Measurements from ENCODE around the gene KIFBP. TPM values are rescaled to one million over a fixed set of nuclear protein-coding genes. Genes with fewer than 3 reads are reported as not detected.

Gene KIFBP
- total and polyA plus RNA-seq, 9 of the 15 experiments (the other 6 are each of a cell fraction or from before 2014, with no cell fraction given), result 5.6 to 23.2 (median 14.8) TPM

GRCh38 chr10:68955832-68956532 is 32.6 kb upstream of the KIFBP start, which contains the start of gene DDX21 (continued):
- TF ChIP-seq REST (IDR thresholded peaks at IDR 0.05; ENCODE audit: borderline replicate concordance), result no peak; the same call in 1 of the 2 replicates
- TF ChIP-seq REST (CRISPR knock-in tag; IDR thresholded peaks at IDR 0.05; ENCODE audit: low read depth), result no peak
- no peak for TF ChIP-seq RAD51 (IDR thresholded peaks at IDR 0.05; ENCODE audit: borderline replicate concordance, low read depth)
- no peak for TF ChIP-seq TRIM25 (IDR thresholded peaks at IDR 0.05; ENCODE audit: borderline replicate concordance)
- peak; percentile 83 for TF ChIP-seq TFAP4 (CRISPR knock-in tag; IDR thresholded peaks at IDR 0.05; ENCODE audit: borderline replicate concordance)
- TF ChIP-seq ZNF232 (CRISPR knock-in tag; IDR thresholded peaks at IDR 0.05), result no peak; the same call in 1 of the 2 replicates
- TF ChIP-seq PHTF2 (CRISPR knock-in tag; IDR thresholded peaks at IDR 0.05), result no peak
- no peak for TF ChIP-seq E2F3 (CRISPR knock-in tag; IDR thresholded peaks at IDR 0.05)
- TF ChIP-seq TOE1 (IDR thresholded peaks at IDR 0.05; ENCODE audit: borderline replicate concordance), result peak; percentile 77
- TF ChIP-seq TOE1 (CRISPR knock-in tag; IDR thresholded peaks at IDR 0.05; ENCODE audit: borderline replicate concordance, low read depth), result peak; percentile 90
- TF ChIP-seq ZNF12 (CRISPR knock-in tag; IDR thresholded peaks at IDR 0.05), result peak; percentile 91
- peak; percentile 93 for TF ChIP-seq POLR2AphosphoS5 (IDR thresholded peaks at IDR 0.05; ENCODE audit: control insufficient read depth, insufficient read depth, low read depth, low read length)
- TF ChIP-seq MBD2 (IDR thresholded peaks at IDR 0.05; ENCODE audit: borderline replicate concordance, low read depth), result peak; percentile 57; the same call in 1 of the 2 replicates
- no peak for TF ChIP-seq ZNF830 (CRISPR knock-in tag; IDR thresholded peaks at IDR 0.05)
- no peak for TF ChIP-seq PREB (CRISPR knock-in tag; IDR thresholded peaks at IDR 0.05)
- peak; percentile 91 for TF ChIP-seq ELF4 (CRISPR knock-in tag; IDR thresholded peaks at IDR 0.05)

Data from K562 (cell line).